ENCODE results near the gene RHCE. TPM values are rescaled to one million over a fixed set of nuclear protein-coding genes. Genes with fewer than 3 reads are reported as not detected.

RHCE gene
- total and polyA plus RNA-seq, 2 of the 8 experiments (the other 6 are each of a cell fraction or from before 2014, with no cell fraction given): 0.23 to 0.50 TPM

- ChIA-PET CTCF (ENCODE audit: partially characterized antibody) (no interaction called here), POLR2A (ENCODE audit: partially characterized antibody) (interaction anchor here (1.0 kb wide), 1 partner anchor 11 kb away, joined by 3 read pairs; no protein-coding TSS in a partner anchor)
- Histone ChIP-seq H3K14ac (ENCODE audit: insufficient read length) (no peak overlapping the region), H2AK5ac (ENCODE audit: low read depth, low read length) (no peak overlapping the region), H4K20me1 (replicated peaks in 1 of 2; ENCODE audit: control insufficient read depth in 1 of 2, insufficient read depth in 2 of 2, low read length in 2 of 2) (peaks cover 0 to 5% of the 10 kb centered on the region in 2 experiments), H4K8ac (ENCODE audit: extremely low read depth, insufficient read depth, low read length) (no peak overlapping the region), H2BK5ac (ENCODE audit: low read depth, low read length) (no peak overlapping the region), H3K18ac (ENCODE audit: extremely low read depth, low read length) (no peak overlapping the region), H2AFZ (ENCODE audit: low read length) (no peak overlapping the region), H3K4me2 (ENCODE audit: insufficient read depth in 1 of 2, low read depth in 2 of 2, low read length in 2 of 2) (no peak overlapping the region), H3K9ac (replicated peaks in 1 of 4; ENCODE audit: extremely low read depth in 1 of 4, low read depth in 3 of 4, low read length in 3 of 4) (no peak overlapping the region), H2BK15ac (ENCODE audit: low read length) (no peak overlapping the region), H2BK20ac (ENCODE audit: low read length) (no peak overlapping the region), H3K27me3 (replicated peaks in 1 of 4; ENCODE audit: control insufficient read depth in 3 of 4, extremely low read depth in 1 of 4, insufficient read depth in 3 of 4, low read length in 3 of 4) (no peaks in the 10 kb centered on the region), H3K23me2 (ENCODE audit: low read depth, low read length) (no peaks in the 10 kb centered on the region; the same call in 1 of the 2 replicates), H4K5ac (ENCODE audit: insufficient read length, low read depth, low read length) (no peak overlapping the region), H3K56ac (replicated peaks; ENCODE audit: insufficient read length, low read depth, low read length) (no peak overlapping the region), H3K27ac (ENCODE audit: low read depth, low read length) (no peak overlapping the region), H2BK12ac (ENCODE audit: low read depth, low read length) (no peak overlapping the region), H2BK120ac (replicated peaks; ENCODE audit: low read depth, low read length) (no peak overlapping the region), H3K9me3 (ENCODE audit: insufficient read depth in 2 of 2, low read depth in 1 of 2, low read length in 1 of 2) (no peaks in the 10 kb centered on the region), H4K91ac (replicated peaks; ENCODE audit: insufficient read length, low read length) (no peak overlapping the region), H3K23ac (ENCODE audit: insufficient read length) (no peak overlapping the region), H3K79me2 (ENCODE audit: control insufficient read depth in 1 of 2, insufficient read depth in 2 of 2, low read length in 2 of 2) (peaks cover 0 to 30% of the 10 kb centered on the region in 2 experiments; a peak in 2 of 4 replicates), H3K79me1 (ENCODE audit: low read depth, low read length) (0 out of 2 replicates have a peak, but pooled peaks cover 4% of the 10 kb centered on the region), H3K4ac (replicated peaks; ENCODE audit: insufficient read length, low read depth, low read length) (no peak overlapping the region), H3K36me3 (ENCODE audit: control insufficient read depth in 2 of 4, insufficient read depth in 4 of 4, low read length in 3 of 4) (no peaks in the 10 kb centered on the region), H3K4me3 (ENCODE audit: extremely low read depth in 1 of 4, insufficient read depth in 2 of 4, low read depth in 3 of 4, low read length in 4 of 4) (no peak overlapping the region), H3K4me1 (replicated peaks in 1 of 4; ENCODE audit: control insufficient read depth in 3 of 4, insufficient read depth in 4 of 4, low read length in 3 of 4) (peaks cover 0 to 3% (median 0%) of the 10 kb centered on the region in 4 experiments; a peak in 2 of 7 replicates)
- no peak for FAIRE-seq
- TF ChIP-seq RAD21 (IDR thresholded peaks at IDR 0.05 in 1 of 2, conservative IDR thresholded peaks at IDR 0.05 in 1 of 2; ENCODE audit: low read depth in 2 of 2, low read length in 2 of 2): 0 out of 4 replicates have a peak, but pooled peaks of 1 of the 2 experiments have one; percentile 8
- TF ChIP-seq ATF3 (IDR thresholded peaks at IDR 0.05; ENCODE audit: insufficient read depth, low read depth, low read length): no peak
- WGBS, 2 experiments (ENCODE audit: extremely low coverage in 1 of 2, insufficient coverage in 1 of 2, insufficient read length in 1 of 2, insufficient replicate concordance in 2 of 2, low coverage in 1 of 2, low lambda C conversion rate in 2 of 2, missing lambda C conversion rate in 1 of 2): 82% methylated on average over 1 of the region's 1 CpG; no CpG with 5 or more reads in 1 of the 2 experiments
- DNase-seq (ENCODE audit: low read depth in 1 of 2, low spot score in 2 of 2): no peak
Measured at GRCh38 chr1:25442178-25442577, 21.6 kb upstream of the RHCE start.

All from H1 (cell line).